Measurements from ENCODE around the gene PLCE1. TPM values are rescaled to one million over a fixed set of nuclear protein-coding genes. Genes with fewer than 3 reads are reported as not detected.

Gene PLCE1
- total and polyA plus RNA-seq, 2 donors (not counting 1 experiment from before 2014, with no cell fraction given) = 0.33 to 1.2 TPM

- Histone ChIP-seq H3K4me1 (ENCODE audit: control insufficient read depth, extremely low read depth, insufficient read depth, low read length) (peaks cover 2% of the 10 kb centered on the region), H3K4me2 (ENCODE audit: extremely low read depth, insufficient read depth, low read length) (no peak overlapping the region), H3K4me3 (replicated peaks in 1 of 4; ENCODE audit: control extremely low read depth in 1 of 4, insufficient read depth in 1 of 4, low read depth in 3 of 4, low read length in 4 of 4) (no peak overlapping the region), H4K20me1 (ENCODE audit: control insufficient read depth, extremely low read depth, insufficient read depth, low read length) (no peaks in the 10 kb centered on the region), H3K9me3 (ENCODE audit: control insufficient read depth, insufficient read depth, low read depth, low read length) (no peaks in the 10 kb centered on the region), H3K36me3 (ENCODE audit: control insufficient read depth, insufficient read depth, low read length) (no peaks in the 10 kb centered on the region), H3K27ac (ENCODE audit: insufficient read depth, low read length) (no peak overlapping the region), H3K9ac (ENCODE audit: insufficient read depth, low read length) (no peak overlapping the region), H3K79me2 (ENCODE audit: control insufficient read depth, insufficient read depth, low read length) (no peaks in the 10 kb centered on the region), H2AFZ (ENCODE audit: low read length) (no peak overlapping the region), H3K27me3 (ENCODE audit: control insufficient read depth, insufficient read depth, low read length) (no peaks in the 10 kb centered on the region)
- peak; percentile 12 to 75 for DNase-seq (ENCODE audit: low read depth in 2 of 2)
- no peak for TF ChIP-seq EZH2 (IDR thresholded peaks at IDR 0.05; ENCODE audit: low read length, missing control alignments)
- no peak for TF ChIP-seq CTCF (conservative IDR thresholded peaks at IDR 0.05 in 1 of 2, IDR thresholded peaks at IDR 0.05 in 1 of 2; ENCODE audit: low read depth in 1 of 2, low read length in 2 of 2)
Observed at GRCh38 chr10:94038024-94038423, 44.3 kb downstream of the PLCE1 start.

GRCh38 chr10:94041206-94041605 is 47.5 kb downstream of the PLCE1 start:
- Histone ChIP-seq H3K9ac (ENCODE audit: insufficient read depth, low read length) (no peak overlapping the region), H3K9me3 (ENCODE audit: control insufficient read depth, insufficient read depth, low read depth, low read length) (no peaks in the 10 kb centered on the region), H3K27ac (ENCODE audit: insufficient read depth, low read length) (no peak overlapping the region), H3K36me3 (ENCODE audit: control insufficient read depth, insufficient read depth, low read length) (no peaks in the 10 kb centered on the region), H4K20me1 (ENCODE audit: control insufficient read depth, extremely low read depth, insufficient read depth, low read length) (no peaks in the 10 kb centered on the region), H3K4me2 (ENCODE audit: extremely low read depth, insufficient read depth, low read length) (no peak overlapping the region), H3K27me3 (ENCODE audit: control insufficient read depth, insufficient read depth, low read length) (no peaks in the 10 kb centered on the region), H3K4me1 (ENCODE audit: control insufficient read depth, extremely low read depth, insufficient read depth, low read length) (peaks cover 2% of the 10 kb centered on the region), H2AFZ (ENCODE audit: low read length) (no peak overlapping the region), H3K79me2 (ENCODE audit: control insufficient read depth, insufficient read depth, low read length) (no peaks in the 10 kb centered on the region), H3K4me3 (replicated peaks in 1 of 4; ENCODE audit: control extremely low read depth in 1 of 4, insufficient read depth in 1 of 4, low read depth in 3 of 4, low read length in 4 of 4) (no peak overlapping the region)
- TF ChIP-seq CTCF (conservative IDR thresholded peaks at IDR 0.05 in 1 of 2, IDR thresholded peaks at IDR 0.05 in 1 of 2; ENCODE audit: low read depth in 1 of 2, low read length in 2 of 2) = no peak
- TF ChIP-seq EZH2 (IDR thresholded peaks at IDR 0.05; ENCODE audit: low read length, missing control alignments) = no peak
- no peak for DNase-seq (ENCODE audit: low read depth in 2 of 2)

- Histone ChIP-seq H3K4me1 (ENCODE audit: control insufficient read depth, extremely low read depth, insufficient read depth, low read length) (peaks cover 2% of the 10 kb centered on the region), H3K27ac (ENCODE audit: insufficient read depth, low read length) (no peak overlapping the region), H3K9me3 (ENCODE audit: control insufficient read depth, insufficient read depth, low read depth, low read length) (no peaks in the 10 kb centered on the region), H3K27me3 (ENCODE audit: control insufficient read depth, insufficient read depth, low read length) (no peaks in the 10 kb centered on the region), H4K20me1 (ENCODE audit: control insufficient read depth, extremely low read depth, insufficient read depth, low read length) (no peaks in the 10 kb centered on the region), H2AFZ (ENCODE audit: low read length) (no peak overlapping the region), H3K36me3 (ENCODE audit: control insufficient read depth, insufficient read depth, low read length) (no peaks in the 10 kb centered on the region), H3K4me3 (replicated peaks in 1 of 4; ENCODE audit: control extremely low read depth in 1 of 4, insufficient read depth in 1 of 4, low read depth in 3 of 4, low read length in 4 of 4) (no peak overlapping the region), H3K4me2 (ENCODE audit: extremely low read depth, insufficient read depth, low read length) (no peak overlapping the region), H3K9ac (ENCODE audit: insufficient read depth, low read length) (no peak overlapping the region), H3K79me2 (ENCODE audit: control insufficient read depth, insufficient read depth, low read length) (no peaks in the 10 kb centered on the region)
- TF ChIP-seq EZH2 (IDR thresholded peaks at IDR 0.05; ENCODE audit: low read length, missing control alignments) (no peak), CTCF (conservative IDR thresholded peaks at IDR 0.05 in 1 of 2, IDR thresholded peaks at IDR 0.05 in 1 of 2; ENCODE audit: low read depth in 1 of 2, low read length in 2 of 2) (peak; percentile 10 to 25)
- DNase-seq (ENCODE audit: low read depth in 2 of 2) = peak; percentile 75 to 87
Observed at GRCh38 chr10:94042001-94042833, 48.5 kb downstream of the PLCE1 start.
